Thoracic aorta (tissue), 2 donors: ENCODE data around the gene VWCE. TPM values are rescaled to one million over a fixed set of nuclear protein-coding genes. Genes with fewer than 3 reads are reported as not detected.
"Not testable (repeated sequence)": the region's sequence is repeated elsewhere in the genome, so short reads cannot be mapped to it uniquely, and the experiment has no call there.

ENCODE experiments used
- ATAC-seq: fragments of 150-250 bp; one replicate; pipeline ENCODE4 v1.8.0; 2017; ENCODE audit warnings: low read depth; ENCODE audit not compliant: insufficient number of reproducible peaks, low FRiP score
- DNase-seq: peaks from one replicate; pipeline ENCODE4 v3.0.0-alpha.2; 2020; ENCODE audit warnings: low spot score
- H3K27ac ChIP-seq, 2 donors: fragments of 200-600 bp; sonication (generic); 1 replicate in 1 of 2; 2 replicates in 1 of 2; pipeline ENCODE4 v1.5.1; 2016; ENCODE audit warnings: mild to moderate bottlenecking in 2 of 2, moderate library complexity in 2 of 2
- H3K27me3 ChIP-seq: fragments of 200-600 bp; sonication (generic); replicated peaks from 2 replicates; pipeline ENCODE4 v1.6.0; 2016; ENCODE audit warnings: mild to moderate bottlenecking; ENCODE audit not compliant: insufficient read depth
- H3K36me3 ChIP-seq: fragments of 200-600 bp; sonication (generic); one replicate; pipeline ENCODE4 v1.5.1; 2016
- H3K4me1 ChIP-seq, 2 donors: fragments of 200-600 bp; sonication (generic); 1 replicate in 1 of 2; 2 replicates in 1 of 2; pipeline versions ENCODE4 v1.5.1 to v1.6.0; 2016; ENCODE audit warnings: low read depth in 2 of 2, mild to moderate bottlenecking in 1 of 2; ENCODE audit not compliant: control insufficient read depth in 1 of 2
- H3K4me3 ChIP-seq: fragments of 200-600 bp; sonication (generic); 2 replicates; pipeline ENCODE4 v1.5.1; 2016; ENCODE audit warnings: mild to moderate bottlenecking
- H3K9me3 ChIP-seq: fragments of 200-600 bp; sonication (generic); 2 replicates; pipeline ENCODE4 v1.5.1; 2016
- CTCF ChIP-seq: fragments of 200-600 bp; sonication (generic); IDR thresholded peaks from one replicate; pipeline ENCODE4 v1.5.1; 2019; ENCODE audit warnings: antibody characterized with exemption
- total RNA-seq, 2 donors: library from RNA; depleted of rRNA; stranded (reverse); fragments of >200 nt; gene quantifications; one replicate each; pipeline versions ENCODE4 v1.1.0 to v1.2.3, GENCODE V29; 2016

Gene VWCE
- total RNA-seq, 2 donors from 2014 or later: 1.5 to 2.3 TPM

GRCh38 chr11:61259363-61259762, 35.8 kb downstream of the VWCE start:
- no peak for ATAC-seq
- Histone ChIP-seq H3K4me1 (no peaks in the 10 kb centered on the region), H3K27me3 (no peaks in the 10 kb centered on the region), H3K4me3 (no peak overlapping the region), H3K27ac (no peak overlapping the region), H3K9me3 (no peaks in the 10 kb centered on the region), H3K36me3 (no peaks in the 10 kb centered on the region)
- no peak for DNase-seq
- no peak for TF ChIP-seq CTCF

GRCh38 chr11:61258546-61258945, 36.6 kb downstream of the VWCE start:
- Histone ChIP-seq H3K27ac (no peak overlapping the region), H3K36me3 (no peaks in the 10 kb centered on the region), H3K4me3 (no peak overlapping the region), H3K9me3 (no peaks in the 10 kb centered on the region), H3K4me1 (no peaks in the 10 kb centered on the region), H3K27me3 (no peaks in the 10 kb centered on the region)
- ATAC-seq (no peak), DNase-seq (no peak)
- no peak for TF ChIP-seq CTCF

GRCh38 chr11:61256710-61257482, 38.2 kb downstream of the VWCE start:
- ATAC-seq: no peak
- H3K27me3 ChIP-seq: no peaks in the 10 kb centered on the region

GRCh38 chr11:61254403-61255025, 40.6 kb downstream of the VWCE start:
- no peak for DNase-seq
- TF ChIP-seq CTCF: peak; percentile 66
- H3K27me3 ChIP-seq: no peaks in the 10 kb centered on the region
- H3K4me3 ChIP-seq: no peak overlapping the region
- ATAC-seq: no peak
- H3K4me1 ChIP-seq: no peaks in the 10 kb centered on the region
- H3K27ac ChIP-seq: no peak overlapping the region
- H3K36me3 ChIP-seq: no peaks in the 10 kb centered on the region
- no peaks in the 10 kb centered on the region for H3K9me3 ChIP-seq

More at GRCh38 chr11:61256710-61257482, 38.2 kb downstream of the VWCE start:
- H3K4me3 ChIP-seq: no peak overlapping the region
- no peak for DNase-seq
- H3K36me3 ChIP-seq: no peaks in the 10 kb centered on the region
- no peak for TF ChIP-seq CTCF
- H3K9me3 ChIP-seq: no peaks in the 10 kb centered on the region
- no peak overlapping the region for H3K27ac ChIP-seq
- no peaks in the 10 kb centered on the region for H3K4me1 ChIP-seq

GRCh38 chr11:61252332-61252731, 42.8 kb downstream of the VWCE start:
- not testable (repeated sequence) for H3K27ac ChIP-seq, H3K9me3 ChIP-seq, DNase-seq, ATAC-seq, H3K4me3 ChIP-seq, H3K27me3 ChIP-seq, H3K36me3 ChIP-seq, H3K4me1 ChIP-seq

- not testable (repeated sequence) for DNase-seq, ATAC-seq
Measured at GRCh38 chr11:61250796-61251765, 44.0 kb downstream of the VWCE start.

GRCh38 chr11:61249201-61249600, 45.9 kb downstream of the VWCE start:
- H3K4me3 ChIP-seq, ATAC-seq, H3K36me3 ChIP-seq, H3K9me3 ChIP-seq, H3K27me3 ChIP-seq, DNase-seq, H3K27ac ChIP-seq, H3K4me1 ChIP-seq: not testable (repeated sequence)

More at GRCh38 chr11:61250796-61251765, 44.0 kb downstream of the VWCE start:
- H3K27me3 ChIP-seq, H3K4me1 ChIP-seq, H3K27ac ChIP-seq, H3K4me3 ChIP-seq, H3K9me3 ChIP-seq, H3K36me3 ChIP-seq: not testable (repeated sequence)

- not testable (repeated sequence) for H3K4me3 ChIP-seq, DNase-seq, H3K4me1 ChIP-seq, H3K9me3 ChIP-seq, H3K36me3 ChIP-seq, ATAC-seq, H3K27ac ChIP-seq, H3K27me3 ChIP-seq
Measured at GRCh38 chr11:61248071-61248470, 47.0 kb downstream of the VWCE start.
